Stomach (tissue), 4 donors: ENCODE measurements around the gene MIS18BP1.

Experiments used
- EP300 ChIP-seq: sonication (generic); formaldehyde crosslinking; IDR thresholded peaks from one replicate; pipeline ENCODE4 v1.6.1; 2017; ENCODE audit warnings: antibody characterized with exemption
- POLR2A ChIP-seq, 4 donors: fragments of 450-650 bp; IDR thresholded peaks; one replicate each; pipeline ENCODE4 v1.6.1; 2016; ENCODE audit warnings: antibody characterized with exemption in 4 of 4, control low read depth in 2 of 4, mild to moderate bottlenecking in 1 of 4, moderate library complexity in 1 of 4
- POLR2AphosphoS5 ChIP-seq, 3 donors: sonication (generic); formaldehyde crosslinking; IDR thresholded peaks; one replicate each; pipeline ENCODE4 v1.6.1; 2016; ENCODE audit warnings: antibody characterized with exemption in 3 of 3
- TF ChIP-seq, protein P1 (sequence below), 7 experiments: fragments of 450-650 bp in 4 of 7; fragments of 200-600 bp in 3 of 7; sonication (generic) in 3 of 7; IDR thresholded peaks; one replicate each; pipeline ENCODE4 v1.5.1; 2016 to 2019; ENCODE audit warnings: antibody characterized with exemption in 7 of 7, control low read depth in 2 of 7, mild to moderate bottlenecking in 1 of 7

DNA sequence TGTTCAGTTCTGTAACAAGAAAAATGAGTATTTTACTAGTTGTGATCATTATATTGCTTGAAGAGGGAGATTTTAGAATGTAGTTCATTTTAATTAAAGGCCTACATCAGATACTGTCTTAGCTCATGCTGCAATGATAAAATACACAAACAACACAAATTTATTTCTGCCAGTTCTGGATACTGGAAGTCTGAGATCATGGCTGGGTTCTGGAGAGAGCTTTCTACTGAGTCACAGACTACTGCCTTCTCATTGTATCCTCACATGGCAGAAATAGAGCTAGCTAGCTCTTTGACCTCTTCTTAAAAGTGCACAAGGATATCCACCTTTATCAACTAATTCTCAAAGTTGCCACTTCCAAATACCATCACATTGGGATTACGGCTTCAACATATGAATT, 53.8 kb downstream of the MIS18BP1 start:
- TF ChIP-seq, protein P1, sequence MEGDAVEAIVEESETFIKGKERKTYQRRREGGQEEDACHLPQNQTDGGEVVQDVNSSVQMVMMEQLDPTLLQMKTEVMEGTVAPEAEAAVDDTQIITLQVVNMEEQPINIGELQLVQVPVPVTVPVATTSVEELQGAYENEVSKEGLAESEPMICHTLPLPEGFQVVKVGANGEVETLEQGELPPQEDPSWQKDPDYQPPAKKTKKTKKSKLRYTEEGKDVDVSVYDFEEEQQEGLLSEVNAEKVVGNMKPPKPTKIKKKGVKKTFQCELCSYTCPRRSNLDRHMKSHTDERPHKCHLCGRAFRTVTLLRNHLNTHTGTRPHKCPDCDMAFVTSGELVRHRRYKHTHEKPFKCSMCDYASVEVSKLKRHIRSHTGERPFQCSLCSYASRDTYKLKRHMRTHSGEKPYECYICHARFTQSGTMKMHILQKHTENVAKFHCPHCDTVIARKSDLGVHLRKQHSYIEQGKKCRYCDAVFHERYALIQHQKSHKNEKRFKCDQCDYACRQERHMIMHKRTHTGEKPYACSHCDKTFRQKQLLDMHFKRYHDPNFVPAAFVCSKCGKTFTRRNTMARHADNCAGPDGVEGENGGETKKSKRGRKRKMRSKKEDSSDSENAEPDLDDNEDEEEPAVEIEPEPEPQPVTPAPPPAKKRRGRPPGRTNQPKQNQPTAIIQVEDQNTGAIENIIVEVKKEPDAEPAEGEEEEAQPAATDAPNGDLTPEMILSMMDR (IDR thresholded peaks at IDR 0.05), result no peak
- no peak for TF ChIP-seq EP300
- TF ChIP-seq POLR2AphosphoS5 (IDR thresholded peaks at IDR 0.05), result no peak
- TF ChIP-seq POLR2A (IDR thresholded peaks at IDR 0.05), result no peak
